HG02588 (cell line): ENCODE results near the gene B3GALT6.

Experiments
- ATAC-seq: cut with Tn5 transposase; IDR thresholded peaks from one replicate; pipeline ENCODE4 v1.9.1; 2021; ENCODE audit warnings: mild to moderate bottlenecking, moderate library complexity; ENCODE audit not compliant: unreplicated experiment

The B3GALT6 gene

GRCh38 chr1:1230656-1231399, 1.2 kb upstream of the B3GALT6 start:
- ATAC-seq: no peak

DNA sequence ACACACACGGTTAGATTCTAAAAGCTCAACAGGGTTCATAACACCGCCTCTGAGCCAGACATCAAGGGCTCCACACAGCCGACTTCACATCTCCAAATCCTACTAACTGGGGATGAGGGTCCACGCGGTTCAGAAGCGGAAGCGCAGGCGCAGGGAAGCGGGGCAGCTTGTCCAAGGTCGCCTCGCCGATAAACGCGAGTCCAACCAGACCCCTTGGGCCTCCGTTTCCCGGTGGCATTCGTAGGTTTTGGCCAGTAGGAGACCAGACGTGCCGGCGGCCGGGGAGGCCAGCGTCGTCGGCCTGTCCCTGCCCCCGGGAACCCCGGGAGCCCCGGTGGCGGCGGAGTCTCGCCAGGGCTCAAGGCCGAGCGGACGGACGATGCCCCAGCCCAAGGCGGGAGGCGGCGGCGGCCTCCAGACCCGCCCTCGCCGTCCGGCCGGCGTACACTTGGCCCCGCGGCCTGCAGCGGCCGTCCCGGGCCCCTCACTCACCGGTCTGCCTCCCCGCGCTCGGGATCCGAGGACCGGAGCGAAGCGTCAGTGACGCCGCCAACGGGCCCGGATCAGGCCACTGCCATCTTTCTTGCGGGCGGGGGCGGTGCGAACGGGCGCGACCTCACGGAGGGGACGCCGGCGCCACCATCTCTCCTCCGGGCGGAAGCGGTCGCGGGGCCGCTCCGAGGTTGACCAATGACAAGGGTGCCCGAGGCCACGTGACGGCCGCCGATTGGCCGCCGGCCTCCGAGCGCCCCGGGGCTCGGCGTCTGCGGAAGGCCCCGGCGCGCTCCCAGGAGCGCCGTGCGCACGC, 433 bp upstream of the B3GALT6 start, which contains the start of gene SDF4:
Gene SDF4 (minus strand): TSS at position 602 of the 808 bp plus-strand sequence. CDS start 3,229 bp downstream, outside the sequence.
- ATAC-seq: peak; percentile 85

DNA sequence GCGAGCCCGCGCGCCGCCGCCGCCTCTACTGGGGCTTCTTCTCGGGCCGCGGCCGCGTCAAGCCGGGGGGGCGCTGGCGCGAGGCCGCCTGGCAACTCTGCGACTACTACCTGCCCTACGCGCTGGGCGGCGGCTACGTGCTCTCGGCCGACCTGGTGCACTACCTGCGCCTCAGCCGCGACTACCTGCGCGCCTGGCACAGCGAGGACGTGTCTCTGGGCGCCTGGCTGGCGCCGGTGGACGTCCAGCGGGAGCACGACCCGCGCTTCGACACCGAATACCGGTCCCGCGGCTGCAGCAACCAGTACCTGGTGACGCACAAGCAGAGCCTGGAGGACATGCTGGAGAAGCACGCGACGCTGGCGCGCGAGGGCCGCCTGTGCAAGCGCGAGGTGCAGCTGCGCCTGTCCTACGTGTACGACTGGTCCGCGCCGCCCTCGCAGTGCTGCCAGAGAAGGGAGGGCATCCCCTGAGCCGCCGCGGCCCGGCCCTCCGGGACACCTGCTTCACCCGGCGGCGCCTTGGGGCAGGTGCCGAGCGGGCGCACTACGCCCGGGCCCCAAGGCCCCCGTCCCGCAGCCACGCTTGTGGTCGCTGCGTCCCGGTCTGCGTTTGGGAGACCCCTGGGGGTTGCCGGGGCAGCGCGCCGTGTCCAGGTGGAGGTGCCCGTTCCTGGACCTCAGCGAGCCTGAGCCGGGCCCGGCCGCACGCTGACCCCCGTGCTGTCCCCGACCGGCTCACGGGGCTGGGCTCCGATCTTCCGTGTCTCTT, 944 bp downstream of the B3GALT6 start:
- ATAC-seq: no peak

DNA sequence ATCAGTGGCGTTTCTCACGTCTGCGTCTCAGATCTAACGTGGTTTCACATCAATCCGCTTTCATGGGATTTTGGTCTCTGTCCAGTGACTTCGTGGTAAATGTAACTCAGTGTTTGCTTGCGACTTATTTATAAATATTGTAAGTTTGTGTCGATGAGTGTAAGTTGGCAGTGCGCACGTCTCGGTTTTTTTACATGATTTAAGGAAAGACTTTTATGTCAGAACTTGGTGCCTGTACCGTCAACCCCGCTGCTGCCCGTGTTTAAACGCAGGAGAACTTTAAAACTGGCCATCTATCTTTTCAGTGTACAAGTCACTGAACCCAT, 1.5 kb downstream of the B3GALT6 start:
- ATAC-seq: no peak

GRCh38 chr1:1234180-1234808, 2.3 kb downstream of the B3GALT6 start:
- no peak for ATAC-seq

DNA sequence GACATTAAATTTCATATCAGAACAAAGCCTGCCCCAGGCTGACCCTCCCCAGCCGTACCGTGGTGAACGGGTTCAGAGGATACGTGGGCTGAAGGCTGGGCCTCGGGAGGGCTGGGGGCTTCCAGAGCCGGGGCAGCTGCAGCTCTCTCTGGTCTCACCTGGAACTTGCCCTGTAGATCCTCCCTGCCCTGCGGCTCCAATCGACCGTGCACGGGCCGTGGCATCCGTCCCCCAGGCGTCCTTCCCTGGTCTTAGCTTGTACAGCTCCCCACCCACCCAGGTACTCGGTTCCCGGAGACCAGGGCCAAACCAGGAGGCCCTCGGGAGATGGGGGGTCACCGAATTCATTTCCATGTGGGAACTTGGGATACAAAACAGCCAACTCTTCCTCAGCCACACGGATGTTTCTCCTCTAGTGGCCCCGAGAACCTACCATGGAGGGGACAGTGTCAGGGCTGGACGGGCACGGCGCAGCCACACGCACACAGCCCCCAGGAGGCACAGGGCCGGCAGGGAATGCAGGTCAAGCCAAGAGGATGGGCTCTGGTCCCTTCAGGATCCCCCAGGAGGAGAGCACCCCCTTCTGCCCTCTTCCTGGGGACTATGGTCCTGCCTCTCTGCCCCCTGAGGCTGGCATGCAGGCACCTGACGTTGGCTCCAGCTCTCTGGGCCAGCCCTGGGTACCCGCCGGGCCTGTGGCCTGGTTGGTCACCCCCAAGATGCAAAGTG, 3.1 kb downstream of the B3GALT6 start:
- no peak for ATAC-seq

GRCh38 chr1:1236176-1236763, 4.2 kb downstream of the B3GALT6 start:
- no peak for ATAC-seq

DNA sequence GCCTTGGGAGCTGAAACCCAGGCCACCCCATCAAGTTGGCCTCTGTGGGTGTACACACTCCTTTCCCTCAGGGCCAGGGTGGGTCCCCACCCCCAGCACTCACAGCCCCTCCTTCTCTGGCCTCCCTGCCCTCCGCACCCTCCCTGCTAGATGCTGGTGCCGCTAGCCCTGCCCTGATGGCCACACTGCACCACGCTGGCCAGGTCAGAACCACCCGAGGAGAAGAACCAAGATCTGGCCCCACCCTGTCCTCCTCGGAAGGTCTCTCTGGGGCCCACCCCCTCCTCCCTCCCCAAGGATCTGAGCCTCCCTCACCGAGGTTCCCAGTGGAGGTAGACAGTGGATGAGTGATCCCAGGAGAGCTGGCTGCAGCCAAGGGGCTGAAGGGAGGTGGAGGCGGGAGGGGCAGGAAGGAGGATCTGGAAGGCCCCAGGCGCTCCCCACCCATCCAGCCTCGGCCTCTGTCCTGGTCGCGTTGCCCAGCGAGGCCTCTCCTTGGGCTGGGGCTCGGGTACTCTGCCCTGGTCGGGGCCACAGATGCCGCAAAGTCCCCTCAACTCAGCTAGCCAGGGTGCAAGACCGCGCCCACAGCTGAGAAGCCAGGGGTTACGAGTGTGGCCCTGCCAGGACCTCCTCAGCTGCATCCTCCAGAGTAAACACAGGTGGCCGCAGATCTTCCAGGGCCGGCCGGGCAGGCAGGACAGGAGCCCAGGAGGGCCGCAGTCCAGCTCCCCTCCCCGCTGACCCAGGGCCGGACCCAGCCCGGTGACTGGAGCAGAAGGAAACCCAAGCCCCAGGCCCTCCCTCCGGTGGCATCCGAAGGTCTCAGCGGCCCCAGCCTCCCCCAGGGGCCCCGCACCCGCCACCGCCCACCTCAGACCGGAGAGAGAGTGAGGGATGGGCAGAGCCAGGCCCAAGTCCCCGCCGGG, 5.2 kb downstream of the B3GALT6 start:
- ATAC-seq: no peak

DNA sequence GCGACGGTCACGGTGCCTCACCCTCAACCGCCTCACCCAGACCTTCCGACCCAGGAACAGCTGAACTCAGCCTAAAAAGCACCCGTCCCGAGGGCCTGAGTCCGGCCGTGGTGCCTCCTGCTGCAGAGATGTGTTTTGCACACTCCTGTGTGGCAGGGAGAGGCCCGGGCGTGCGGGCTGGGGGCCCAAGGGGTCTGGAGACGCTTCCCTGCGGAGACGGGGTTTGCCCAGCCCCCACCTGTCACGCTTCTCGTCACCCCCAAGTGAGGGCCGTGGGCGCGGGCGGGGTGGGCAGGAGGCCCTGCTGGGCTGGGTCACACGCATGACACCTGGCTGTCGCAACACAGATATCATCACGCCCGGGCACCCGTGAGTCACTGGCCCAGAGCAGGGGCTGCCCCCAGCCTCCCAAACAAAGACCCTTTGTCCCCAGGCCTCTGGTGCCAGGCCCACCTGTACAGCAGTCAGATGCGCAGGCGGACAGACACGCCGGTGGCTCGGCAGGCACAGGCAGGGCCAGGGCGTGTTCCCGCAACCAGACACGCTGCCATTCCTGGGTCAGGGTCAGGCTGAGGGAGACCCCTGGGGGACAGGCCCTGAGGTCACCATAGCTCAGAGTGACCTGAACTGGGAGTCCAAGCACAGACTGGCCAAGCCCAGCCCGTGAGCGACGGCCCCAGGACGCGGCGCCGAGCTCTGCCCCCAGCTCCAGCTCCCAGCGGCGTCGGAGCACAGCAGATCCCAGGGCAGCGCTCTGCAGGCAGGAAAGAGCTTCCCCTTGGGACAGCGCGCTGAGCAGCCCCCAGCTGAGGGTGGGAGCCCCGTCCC, 6.1 kb downstream of the B3GALT6 start:
- no peak for ATAC-seq

GRCh38 chr1:1238702-1239178, 6.7 kb downstream of the B3GALT6 start:
- ATAC-seq: no peak

GRCh38 chr1:1239227-1239613, 7.2 kb downstream of the B3GALT6 start:
- ATAC-seq: no peak

GRCh38 chr1:1239614-1240347, 7.7 kb downstream of the B3GALT6 start:
- no peak for ATAC-seq

GRCh38 chr1:1240348-1240732, 8.3 kb downstream of the B3GALT6 start:
- ATAC-seq: no peak

DNA sequence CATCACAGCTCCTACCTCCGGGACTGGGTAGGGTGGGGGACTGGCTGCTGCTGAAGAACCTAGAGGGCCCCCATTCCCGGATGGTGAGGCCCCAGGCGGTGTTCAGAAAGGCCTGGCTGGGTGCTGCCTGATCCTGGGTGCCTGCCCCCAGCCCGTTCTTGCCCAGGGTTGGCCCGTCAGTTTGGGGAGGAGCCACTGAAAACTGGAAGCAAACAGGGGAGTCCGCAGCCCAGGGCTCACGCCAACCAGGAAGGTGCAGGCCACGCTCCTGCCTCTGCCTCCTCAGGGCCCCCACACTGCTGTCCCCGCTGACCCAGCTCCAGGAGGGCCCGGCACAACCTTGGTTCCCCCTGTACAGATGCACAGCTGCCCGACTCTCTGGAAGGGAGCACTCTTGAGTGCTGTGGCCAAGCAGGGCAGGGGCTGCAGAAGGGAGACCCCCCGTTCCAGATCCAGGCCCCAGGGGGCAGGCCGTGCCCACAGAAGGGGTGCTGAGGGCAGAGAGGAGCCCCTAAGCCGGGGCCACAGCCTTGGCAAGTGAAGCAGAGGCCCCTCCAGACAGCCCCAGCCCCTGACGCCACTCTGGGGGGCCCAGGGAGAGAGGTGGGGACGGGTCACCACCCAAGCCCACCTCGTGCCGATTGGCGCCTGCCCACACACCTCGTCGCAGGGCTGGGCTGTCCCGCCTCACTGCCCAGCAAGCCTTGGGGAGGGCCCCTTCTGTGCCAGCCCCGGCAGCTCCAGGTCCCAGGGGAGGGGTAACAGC, 9.0 kb downstream of the B3GALT6 start:
- ATAC-seq: no peak

- no peak for ATAC-seq
Measured at GRCh38 chr1:1241588-1242219, 9.7 kb downstream of the B3GALT6 start.
